Effector memory CD4-positive, alpha-beta T cell (primary cell): Measurements from ENCODE around the gene RALA.
"Not testable (repeated sequence)": the region's sequence is repeated elsewhere in the genome, so short reads cannot be mapped to it uniquely, and the experiment has no call there.

Experiments used
- DNase-seq, 3 donors: peaks; one replicate each; pipeline ENCODE4 v3.0.0-alpha.2; 2020
- H3K27ac ChIP-seq: 2 replicates; pipeline ENCODE4 v1.7.0; 2013; ENCODE audit warnings: mild to moderate bottlenecking, low read length, moderate library complexity; ENCODE audit not compliant: insufficient read depth, poor library complexity, severe bottlenecking
- H3K27me3 ChIP-seq: replicated peaks from 2 replicates; pipeline ENCODE4 v1.7.0; 2013; ENCODE audit warnings: mild to moderate bottlenecking, low read length; ENCODE audit not compliant: insufficient read depth, control insufficient read depth, poor library complexity, severe bottlenecking
- H3K36me3 ChIP-seq: 2 replicates; pipeline ENCODE4 v1.7.0; 2013; ENCODE audit warnings: mild to moderate bottlenecking, low read length, moderate library complexity; ENCODE audit not compliant: control insufficient read depth, insufficient read depth
- H3K4me1 ChIP-seq: 2 replicates; pipeline ENCODE4 v1.7.0; 2013; ENCODE audit warnings: low read length, mild to moderate bottlenecking; ENCODE audit not compliant: control insufficient read depth, insufficient read depth, poor library complexity, severe bottlenecking
- H3K4me3 ChIP-seq: 2 replicates; pipeline ENCODE4 v1.7.0; 2013; ENCODE audit warnings: low read length, low read depth, mild to moderate bottlenecking; ENCODE audit not compliant: insufficient read depth, poor library complexity, severe bottlenecking
- H3K9me3 ChIP-seq: 2 replicates; pipeline ENCODE4 v1.7.0; 2013; ENCODE audit warnings: mild to moderate bottlenecking, low read length, moderate library complexity; ENCODE audit not compliant: control insufficient read depth

RALA gene

GRCh38 chr7:39735903-39736302, 112.5 kb downstream of the RALA start:
- Histone ChIP-seq H3K27ac (peak overlapping the region; percentile 2), H3K9me3 (no peaks in the 10 kb centered on the region), H3K4me1 (peaks cover 20% of the 10 kb centered on the region), H3K36me3 (no peaks in the 10 kb centered on the region), H3K4me3 (no peak overlapping the region), H3K27me3 (no peaks in the 10 kb centered on the region)
- no peak for DNase-seq

GRCh38 chr7:39741942-39742623, 118.7 kb downstream of the RALA start:
- H3K27ac ChIP-seq, result no peak overlapping the region
- DNase-seq, result peak in 1 of 3 donors; percentile 16
- H3K27me3 ChIP-seq, result no peaks in the 10 kb centered on the region
- H3K36me3 ChIP-seq, result no peaks in the 10 kb centered on the region
- no peaks in the 10 kb centered on the region for H3K9me3 ChIP-seq
- no peak overlapping the region for H3K4me3 ChIP-seq
- no peaks in the 10 kb centered on the region for H3K4me1 ChIP-seq

GRCh38 chr7:39744620-39745019, 121.2 kb downstream of the RALA start:
- H3K4me1 ChIP-seq, result no peaks in the 10 kb centered on the region
- no peaks in the 10 kb centered on the region for H3K36me3 ChIP-seq
- no peak for DNase-seq
- H3K9me3 ChIP-seq, result no peaks in the 10 kb centered on the region
- no peak overlapping the region for H3K4me3 ChIP-seq
- H3K27ac ChIP-seq, result no peak overlapping the region
- no peaks in the 10 kb centered on the region for H3K27me3 ChIP-seq

- no peak overlapping the region for H3K4me3 ChIP-seq
- H3K27me3 ChIP-seq, result no peaks in the 10 kb centered on the region
- no peaks in the 10 kb centered on the region for H3K9me3 ChIP-seq
- DNase-seq, result no peak
- H3K36me3 ChIP-seq, result no peaks in the 10 kb centered on the region
- no peak overlapping the region for H3K27ac ChIP-seq
- no peaks in the 10 kb centered on the region for H3K4me1 ChIP-seq
Observed at GRCh38 chr7:39745320-39745719, 121.9 kb downstream of the RALA start.

GRCh38 chr7:39746103-39746819, 122.9 kb downstream of the RALA start:
- no peaks in the 10 kb centered on the region for H3K36me3 ChIP-seq
- no peaks in the 10 kb centered on the region for H3K4me1 ChIP-seq
- peak in 2 of 3 donors; percentile 12 to 22 for DNase-seq
- no peak overlapping the region for H3K4me3 ChIP-seq
- H3K9me3 ChIP-seq, result no peaks in the 10 kb centered on the region
- no peaks in the 10 kb centered on the region for H3K27me3 ChIP-seq
- no peak overlapping the region for H3K27ac ChIP-seq

GRCh38 chr7:39749177-39749576, 125.8 kb downstream of the RALA start:
- no peaks in the 10 kb centered on the region for H3K9me3 ChIP-seq
- H3K27me3 ChIP-seq, result no peaks in the 10 kb centered on the region
- no peaks in the 10 kb centered on the region for H3K36me3 ChIP-seq
- H3K27ac ChIP-seq, result no peak overlapping the region
- no peaks in the 10 kb centered on the region for H3K4me1 ChIP-seq
- no peak overlapping the region for H3K4me3 ChIP-seq
- no peak for DNase-seq

- H3K27ac ChIP-seq, result no peak overlapping the region
- H3K4me3 ChIP-seq, result no peak overlapping the region
- H3K4me1 ChIP-seq, result no peaks in the 10 kb centered on the region
- H3K9me3 ChIP-seq, result no peaks in the 10 kb centered on the region
- DNase-seq, result no peak
- H3K36me3 ChIP-seq, result no peaks in the 10 kb centered on the region
- H3K27me3 ChIP-seq, result no peaks in the 10 kb centered on the region
Observed at GRCh38 chr7:39749717-39750116, 126.3 kb downstream of the RALA start.

GRCh38 chr7:39750253-39751077, 127.1 kb downstream of the RALA start:
- H3K4me3 ChIP-seq, result no peak overlapping the region
- no peak for DNase-seq
- H3K9me3 ChIP-seq, result no peaks in the 10 kb centered on the region
- H3K27me3 ChIP-seq, result no peaks in the 10 kb centered on the region
- H3K27ac ChIP-seq, result no peak overlapping the region
- no peaks in the 10 kb centered on the region for H3K4me1 ChIP-seq
- H3K36me3 ChIP-seq, result no peaks in the 10 kb centered on the region

GRCh38 chr7:39753237-39753636, 129.9 kb downstream of the RALA start:
- not testable (repeated sequence) for H3K4me3 ChIP-seq, DNase-seq

More at GRCh38 chr7:39753237-39753636, 129.9 kb downstream of the RALA start:
- H3K36me3 ChIP-seq, H3K27me3 ChIP-seq, H3K27ac ChIP-seq, H3K4me1 ChIP-seq, H3K9me3 ChIP-seq: not testable (repeated sequence)
